NCI-H2107 treated with DMSO at 0.1 percent for 48 hours (cell line): ENCODE measurements around the gene HSPA14.
"Not testable (repeated sequence)": the region's sequence is repeated elsewhere in the genome, so short reads cannot be mapped to it uniquely, and the experiment has no call there.

Source experiments
- DNase-seq: peaks from one replicate; lab custom pipeline; 2025; ENCODE audit not compliant: unreplicated experiment; lab: John Stamatoyannopoulos, UW

Gene HSPA14, protein sequence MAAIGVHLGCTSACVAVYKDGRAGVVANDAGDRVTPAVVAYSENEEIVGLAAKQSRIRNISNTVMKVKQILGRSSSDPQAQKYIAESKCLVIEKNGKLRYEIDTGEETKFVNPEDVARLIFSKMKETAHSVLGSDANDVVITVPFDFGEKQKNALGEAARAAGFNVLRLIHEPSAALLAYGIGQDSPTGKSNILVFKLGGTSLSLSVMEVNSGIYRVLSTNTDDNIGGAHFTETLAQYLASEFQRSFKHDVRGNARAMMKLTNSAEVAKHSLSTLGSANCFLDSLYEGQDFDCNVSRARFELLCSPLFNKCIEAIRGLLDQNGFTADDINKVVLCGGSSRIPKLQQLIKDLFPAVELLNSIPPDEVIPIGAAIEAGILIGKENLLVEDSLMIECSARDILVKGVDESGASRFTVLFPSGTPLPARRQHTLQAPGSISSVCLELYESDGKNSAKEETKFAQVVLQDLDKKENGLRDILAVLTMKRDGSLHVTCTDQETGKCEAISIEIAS

DNA sequence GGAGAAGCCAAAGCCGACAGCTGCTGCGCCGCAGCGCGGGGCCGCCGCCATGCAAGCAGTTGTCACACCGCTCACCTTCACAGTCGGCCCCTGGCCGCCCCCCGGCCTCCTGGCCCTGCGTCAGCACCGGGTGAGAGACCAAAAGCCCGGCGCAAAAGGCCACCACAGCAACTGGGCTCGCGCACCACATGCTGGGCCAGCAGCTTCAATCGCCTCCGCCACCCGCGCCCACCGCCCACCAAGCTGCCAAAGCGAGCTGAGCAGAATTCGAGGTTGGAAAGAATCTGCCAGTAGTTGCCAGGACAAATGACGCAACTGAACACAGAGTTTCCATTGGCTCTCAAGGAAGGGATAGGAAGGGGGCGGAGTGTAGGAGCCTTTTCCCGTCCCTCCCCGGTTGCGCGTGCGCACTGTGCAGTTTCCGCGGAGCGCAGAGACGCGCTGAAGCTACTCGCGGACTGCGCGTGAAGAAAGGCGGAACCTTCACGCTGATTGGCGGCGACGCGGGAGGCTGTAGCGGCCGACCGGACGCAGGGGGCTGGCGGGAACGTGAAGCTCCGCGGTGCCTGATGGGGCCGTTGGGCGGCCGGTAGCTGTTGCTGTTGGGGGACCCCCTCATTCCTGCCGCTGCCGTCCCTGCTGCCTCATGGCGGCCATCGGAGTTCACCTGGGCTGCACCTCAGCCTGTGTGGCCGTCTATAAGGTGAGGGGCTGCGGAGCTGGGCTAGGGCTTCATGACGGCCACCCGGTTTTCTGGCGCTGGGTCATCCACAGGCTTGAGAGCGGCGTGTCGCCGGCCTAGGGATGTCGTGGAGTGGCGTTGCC lies at the start of gene HSPA14, which contains the start of the genes CDNF and MSANTD7:
TSS of gene HSPA14 (plus strand) at position 550 of the 825 bp plus-strand sequence. CDS start at position 647, 97 bp downstream.
TSS of gene CDNF (minus strand) at position 281 of the 825 bp plus-strand sequence. CDS start at position 190, 91 bp downstream.
TSS of gene MSANTD7 (plus strand) at position 550 of the 825 bp plus-strand sequence. CDS start 3,979 bp downstream, outside the sequence.
- peak; percentile 86 for DNase-seq

DNA sequence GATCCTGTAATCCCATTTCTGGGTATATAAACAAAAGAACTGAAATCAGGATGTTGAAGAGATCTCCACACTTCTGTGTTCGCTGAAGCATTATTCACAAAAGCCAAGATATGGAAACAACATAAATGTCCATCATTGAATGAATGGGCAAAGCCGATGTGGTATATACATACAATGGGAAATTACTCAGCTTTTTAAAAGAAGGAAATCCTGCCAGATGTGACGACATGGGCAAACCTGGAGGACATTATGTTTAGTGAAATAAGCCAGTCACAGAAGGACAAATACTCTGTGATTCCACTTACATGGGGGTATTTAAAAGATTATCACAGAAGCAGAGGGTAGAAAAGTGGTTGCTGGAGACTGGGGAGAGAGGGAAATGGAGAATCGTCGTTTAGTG lies 39.5 kb upstream of the HSPA14 start:
- DNase-seq, result peak; percentile 68

DNA sequence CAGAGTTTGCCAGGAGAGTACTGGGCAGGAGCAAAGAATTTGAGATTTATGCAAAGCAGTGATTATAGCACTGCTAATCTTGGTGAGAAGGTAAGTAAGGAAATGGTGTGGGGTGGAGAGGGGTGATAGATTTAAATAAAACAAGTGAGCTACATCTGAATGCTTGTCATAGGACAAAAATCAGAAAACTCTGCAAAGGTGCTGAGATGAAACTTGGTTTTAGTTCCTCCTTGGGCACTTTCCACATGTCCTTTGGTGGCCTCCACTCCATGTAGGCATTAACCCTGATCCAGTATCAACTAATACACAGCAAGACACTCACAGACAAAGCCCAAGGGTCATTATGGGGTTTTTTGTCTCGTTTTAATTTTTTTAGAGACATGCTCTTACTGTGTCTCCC lies 37.7 kb upstream of the HSPA14 start:
- no peak for DNase-seq

DNA sequence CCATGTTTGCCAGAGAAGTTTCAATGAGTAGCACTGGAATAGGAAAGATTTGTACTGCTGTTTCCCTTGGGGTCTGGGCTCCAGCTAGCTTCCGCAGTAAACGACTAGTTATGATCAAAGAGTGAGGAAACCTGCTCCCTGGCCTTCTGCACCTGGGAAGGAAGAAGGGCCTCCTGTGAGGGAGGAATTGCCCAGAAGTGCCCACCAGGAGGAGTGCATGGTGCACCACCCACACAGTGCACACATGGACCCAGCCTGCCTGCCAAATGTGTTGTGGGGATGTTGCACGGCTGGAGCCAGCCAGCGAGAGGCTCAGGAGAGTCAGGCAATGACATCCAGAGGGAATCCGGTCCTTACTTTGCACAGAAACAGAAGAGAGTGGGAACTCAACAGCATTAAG lies 36.4 kb upstream of the HSPA14 start:
- no peak for DNase-seq

DNA sequence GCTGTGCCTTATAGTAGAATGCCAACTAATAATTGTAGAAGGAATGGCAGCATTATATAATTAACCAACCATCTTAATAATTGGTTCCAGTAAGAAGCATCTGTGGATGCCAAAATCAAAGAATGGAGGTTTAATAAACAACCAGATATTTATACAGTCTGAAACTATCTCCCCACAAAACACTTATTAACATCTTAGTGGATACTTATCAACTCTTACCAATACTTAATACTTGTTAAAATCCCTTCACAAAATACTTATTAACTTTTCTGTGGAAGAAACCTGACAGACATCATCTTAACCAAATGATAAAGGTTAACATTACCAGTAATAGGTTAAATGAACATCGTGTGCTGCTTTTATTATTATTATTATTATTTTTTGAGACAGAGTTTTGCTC lies 34.3 kb upstream of the HSPA14 start:
- no peak for DNase-seq

DNA sequence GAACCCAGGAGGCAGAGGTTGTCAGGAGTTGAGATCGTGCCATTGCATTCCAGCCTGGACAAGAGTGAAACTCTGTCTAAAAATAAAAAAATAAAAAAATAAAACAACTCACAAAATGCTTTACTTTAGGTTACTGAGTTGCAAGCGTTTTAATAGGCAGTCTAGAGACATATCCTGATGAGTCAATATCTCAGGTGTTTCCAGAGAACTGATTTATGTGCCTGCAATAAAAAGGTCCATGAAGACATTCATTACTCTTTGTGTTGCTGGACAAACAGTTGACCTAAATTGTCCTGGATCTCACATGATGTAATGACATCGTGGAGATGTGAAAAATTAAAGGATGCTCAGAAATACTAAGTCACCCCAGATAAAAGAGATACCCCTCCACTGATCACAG lies 31.8 kb upstream of the HSPA14 start:
- no peak for DNase-seq

DNA sequence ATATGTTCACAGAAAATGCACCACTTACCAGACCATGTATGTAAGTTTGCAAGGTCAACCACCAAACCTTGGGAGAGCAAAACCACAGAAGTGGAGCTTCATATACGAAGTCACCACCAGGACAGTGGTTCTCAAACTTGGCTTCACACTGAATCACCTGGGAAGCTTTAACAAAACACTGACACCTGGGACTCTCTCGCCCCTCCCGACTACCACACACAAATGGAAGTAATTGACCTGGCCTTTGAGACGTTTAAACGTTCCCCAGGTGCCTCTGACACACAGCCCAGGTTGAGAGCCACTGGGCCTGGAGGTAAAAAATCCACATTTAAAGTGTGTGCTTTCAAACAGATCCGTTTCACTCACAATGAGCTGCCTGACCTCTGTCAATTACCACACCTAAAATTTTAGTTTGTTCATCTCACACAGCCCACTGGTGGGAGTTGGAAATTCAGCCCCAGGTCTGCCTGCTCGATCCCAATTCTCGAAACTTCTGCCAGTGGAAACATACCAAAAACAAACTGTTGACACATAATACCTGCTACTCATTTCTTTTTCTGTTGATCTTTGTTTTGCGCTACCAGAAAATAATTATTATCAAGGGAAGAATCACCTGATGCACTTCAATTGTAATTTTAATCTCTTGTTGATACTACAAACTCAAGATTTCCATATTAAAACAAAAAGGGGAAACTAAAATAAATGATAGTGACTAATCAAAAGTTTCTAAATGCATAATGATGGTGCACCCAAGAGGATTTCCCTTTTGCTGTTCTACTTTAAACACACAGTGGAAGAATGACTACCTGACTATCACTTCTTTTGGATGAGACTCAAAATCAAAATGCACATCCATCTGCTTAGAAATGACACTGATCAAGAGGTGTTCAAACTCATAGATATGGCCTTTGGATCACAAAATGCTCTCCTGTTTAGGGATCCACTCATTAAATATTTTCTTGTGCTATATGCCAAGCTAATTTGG lies 26.8 kb upstream of the HSPA14 start:
- no peak for DNase-seq

DNA sequence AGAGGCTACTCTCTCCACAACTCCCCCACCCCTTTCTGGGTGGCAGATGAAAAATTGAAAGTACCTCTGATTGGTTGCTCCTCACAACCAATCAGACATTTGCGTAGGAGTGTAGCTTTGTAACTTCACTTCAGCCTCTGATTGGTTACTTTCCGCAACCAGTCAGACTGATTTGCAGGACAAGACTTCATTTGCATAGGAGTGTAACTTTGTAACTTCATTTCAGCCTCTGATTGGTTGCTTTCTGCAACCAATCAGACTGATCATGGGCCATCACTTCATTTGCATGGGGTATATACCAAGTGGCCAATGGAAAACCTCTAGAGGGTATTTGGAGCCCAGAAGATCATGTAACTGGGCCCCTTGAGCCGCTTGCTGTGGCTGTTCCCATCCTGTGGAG lies 25.8 kb upstream of the HSPA14 start:
- no peak for DNase-seq

DNA sequence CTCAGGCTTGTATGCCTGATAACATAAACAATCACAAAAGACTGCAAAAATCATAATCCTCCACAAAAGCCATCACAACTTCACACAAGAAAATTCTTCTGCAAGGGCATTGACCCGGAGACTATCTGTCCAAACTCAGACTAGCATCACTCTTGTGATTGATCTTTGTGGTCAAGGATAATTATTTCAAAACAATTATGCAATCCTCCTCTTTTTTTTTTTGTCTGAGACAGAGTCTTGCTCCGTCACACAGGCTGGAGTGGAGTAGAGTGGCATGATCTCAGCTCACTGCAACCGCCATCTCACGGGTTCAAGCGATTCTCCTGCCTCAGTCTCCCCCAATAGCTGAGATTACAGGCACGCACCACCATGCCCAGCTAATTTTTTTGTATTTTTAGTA lies 22.4 kb upstream of the HSPA14 start:
- no peak for DNase-seq

DNA sequence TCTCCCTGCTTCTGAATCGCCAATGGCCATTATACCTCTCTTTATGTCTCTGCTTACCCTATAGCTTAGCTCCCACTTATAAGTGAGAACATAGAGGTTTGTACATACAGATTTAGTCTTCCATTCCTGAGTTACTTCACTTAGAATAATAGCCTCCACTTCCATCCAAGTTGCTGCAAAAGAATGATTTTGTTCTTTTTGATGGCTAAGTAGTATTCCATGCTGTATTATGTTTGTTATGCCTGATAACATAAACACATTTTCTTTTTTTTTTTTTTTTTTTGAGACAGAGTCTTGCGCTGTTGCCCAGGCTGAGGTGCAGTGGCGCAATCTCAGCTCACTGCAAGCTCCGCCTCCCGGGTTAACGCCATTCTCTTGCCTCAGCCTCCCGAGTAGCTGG lies 21.4 kb upstream of the HSPA14 start:
- DNase-seq, result not testable (repeated sequence)

DNA sequence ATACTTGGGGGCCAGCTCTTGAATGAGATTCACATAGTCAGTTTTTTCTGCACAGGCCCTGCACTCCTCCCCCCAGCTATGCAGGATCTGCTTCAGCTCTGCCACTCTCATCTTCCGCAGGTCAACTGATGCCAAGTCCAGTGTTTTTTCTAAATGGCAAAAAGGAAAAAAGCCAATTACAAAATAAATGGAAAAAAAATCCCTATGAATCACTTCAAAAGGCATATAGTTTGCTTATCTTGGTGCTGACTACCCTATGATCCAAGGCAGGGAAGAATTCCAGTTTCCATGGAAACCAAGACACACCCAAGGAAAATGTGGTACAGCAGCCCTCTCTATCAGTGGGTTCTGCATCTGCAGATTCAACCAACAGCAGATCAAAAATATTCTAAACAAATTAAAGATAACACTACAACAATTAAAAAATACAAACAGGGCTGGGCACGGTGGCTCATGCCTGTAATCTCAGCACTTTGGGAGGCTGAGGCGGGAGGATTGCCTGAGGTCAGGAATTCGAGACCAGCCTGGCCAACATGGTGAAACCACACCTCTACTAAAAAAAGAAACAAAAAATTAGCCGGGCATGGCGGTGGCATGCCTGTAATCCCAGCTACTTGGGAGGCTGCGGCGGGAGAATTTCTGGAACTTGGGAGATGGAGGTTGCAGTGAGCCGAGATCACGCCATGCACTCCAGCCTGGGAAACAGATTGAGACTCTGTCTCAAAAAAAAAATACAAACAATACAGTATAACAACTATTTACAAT lies 17.9 kb upstream of the HSPA14 start:
- no peak for DNase-seq

DNA sequence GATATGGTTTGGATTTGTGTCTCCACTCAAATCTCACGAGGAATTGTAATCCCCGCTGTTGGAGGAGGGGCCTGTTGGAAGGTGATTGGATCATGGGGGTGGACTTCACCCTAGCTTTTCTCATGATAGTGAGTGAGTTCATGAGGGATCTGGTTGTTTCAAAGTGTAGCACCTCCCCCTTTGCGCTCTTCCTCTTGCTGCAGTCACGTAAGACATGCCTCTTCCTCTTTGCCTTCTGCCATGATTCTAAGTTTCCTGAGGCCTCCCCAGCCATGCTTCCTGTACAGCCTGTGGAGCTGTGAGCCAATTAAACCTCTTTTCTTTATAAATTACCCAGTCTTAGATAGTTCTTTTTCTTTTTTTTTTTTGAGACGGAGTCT lies 17.3 kb upstream of the HSPA14 start:
- no peak for DNase-seq

DNA sequence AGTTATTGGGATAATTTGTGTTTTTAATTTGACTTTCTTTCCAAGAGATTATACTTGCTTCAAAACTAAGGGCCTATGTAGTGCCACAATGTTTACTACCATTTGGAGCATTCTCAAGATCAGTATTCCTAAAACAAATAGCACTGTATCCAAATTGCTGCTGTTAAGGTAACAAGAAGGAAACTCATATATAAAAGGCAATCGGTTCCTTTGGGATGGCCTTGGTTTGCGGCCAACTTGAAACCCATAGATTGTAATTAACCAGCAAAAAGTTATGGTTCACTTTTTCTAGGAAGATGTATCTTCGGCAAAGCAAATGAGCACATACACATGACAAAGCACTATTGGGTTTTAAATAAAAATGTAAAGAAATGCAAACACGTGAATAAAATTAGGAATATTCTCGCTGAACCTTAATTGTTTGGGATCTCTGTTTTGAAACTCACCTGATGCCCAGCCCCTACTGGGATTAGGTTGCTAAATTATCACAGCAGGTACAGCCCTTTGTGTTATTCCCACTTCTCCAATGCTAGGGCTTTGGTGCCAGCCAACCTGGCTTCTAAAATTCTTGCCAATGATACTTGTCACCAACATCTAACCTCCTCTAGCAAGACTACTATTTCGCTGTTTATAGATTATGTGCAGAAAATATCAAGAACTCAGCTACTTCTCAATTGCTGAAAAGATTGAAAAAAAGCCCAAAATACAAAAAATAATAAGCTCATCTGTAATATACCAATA lies 16.3 kb upstream of the HSPA14 start:
- DNase-seq, result no peak

DNA sequence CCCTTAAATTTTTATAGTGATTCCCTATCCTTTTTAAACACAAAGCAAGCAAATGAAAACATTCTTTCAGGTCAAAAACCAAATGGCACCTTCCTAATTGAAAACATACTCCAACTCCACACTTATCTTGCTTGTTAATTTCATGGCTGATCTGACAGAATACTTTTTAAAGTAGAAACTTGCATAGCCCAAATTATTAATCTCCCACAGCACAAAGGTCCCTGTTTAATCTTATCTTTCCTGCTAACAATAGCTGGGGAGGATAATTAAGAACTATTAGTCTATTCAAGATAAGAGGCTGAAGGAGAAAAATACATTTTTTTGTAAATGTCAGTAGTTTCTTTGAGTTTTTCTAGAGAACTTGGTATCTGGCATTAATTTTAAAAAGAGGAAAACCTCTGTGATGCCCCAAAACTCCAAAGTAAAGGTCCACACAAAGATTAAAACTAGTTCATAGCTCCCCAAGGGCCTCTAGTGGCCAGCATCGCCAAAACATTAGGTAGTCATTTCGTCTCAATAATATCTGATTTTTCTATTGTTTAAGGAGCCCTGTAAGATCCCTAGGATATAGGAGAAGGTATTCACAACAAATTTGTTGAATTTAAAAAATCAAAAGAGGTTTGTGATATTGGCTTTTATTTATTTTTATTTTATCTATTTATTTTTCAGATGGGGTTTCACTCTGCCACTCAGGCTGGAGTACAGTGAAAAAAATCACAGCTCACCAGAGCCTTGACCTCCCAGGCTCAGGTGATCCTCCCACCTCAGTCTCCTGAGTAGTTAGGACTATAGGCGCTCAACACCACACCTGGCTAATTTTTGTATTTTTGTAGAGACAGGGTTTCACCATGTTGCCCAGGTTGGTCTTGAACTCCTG lies 15.0 kb upstream of the HSPA14 start:
- peak; percentile 16 for DNase-seq

DNA sequence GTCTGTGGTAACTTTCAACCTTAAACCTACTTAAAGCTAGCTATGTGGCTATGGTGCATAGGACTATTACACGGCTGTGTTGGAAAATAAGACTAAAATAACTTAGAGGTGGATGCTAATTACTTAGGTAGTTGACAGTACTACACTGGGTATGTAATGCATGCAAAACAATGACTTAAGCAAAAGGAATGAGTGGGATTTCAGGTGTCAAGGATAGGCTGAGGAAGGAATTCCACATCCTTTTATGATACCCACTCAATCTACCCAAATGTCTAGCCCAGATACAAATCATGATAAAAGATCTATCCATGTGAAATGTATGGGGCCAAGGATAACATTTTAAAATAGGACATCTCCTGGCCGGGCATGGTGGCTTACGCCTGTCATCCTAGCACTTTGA lies 14.1 kb upstream of the HSPA14 start:
- no peak for DNase-seq

DNA sequence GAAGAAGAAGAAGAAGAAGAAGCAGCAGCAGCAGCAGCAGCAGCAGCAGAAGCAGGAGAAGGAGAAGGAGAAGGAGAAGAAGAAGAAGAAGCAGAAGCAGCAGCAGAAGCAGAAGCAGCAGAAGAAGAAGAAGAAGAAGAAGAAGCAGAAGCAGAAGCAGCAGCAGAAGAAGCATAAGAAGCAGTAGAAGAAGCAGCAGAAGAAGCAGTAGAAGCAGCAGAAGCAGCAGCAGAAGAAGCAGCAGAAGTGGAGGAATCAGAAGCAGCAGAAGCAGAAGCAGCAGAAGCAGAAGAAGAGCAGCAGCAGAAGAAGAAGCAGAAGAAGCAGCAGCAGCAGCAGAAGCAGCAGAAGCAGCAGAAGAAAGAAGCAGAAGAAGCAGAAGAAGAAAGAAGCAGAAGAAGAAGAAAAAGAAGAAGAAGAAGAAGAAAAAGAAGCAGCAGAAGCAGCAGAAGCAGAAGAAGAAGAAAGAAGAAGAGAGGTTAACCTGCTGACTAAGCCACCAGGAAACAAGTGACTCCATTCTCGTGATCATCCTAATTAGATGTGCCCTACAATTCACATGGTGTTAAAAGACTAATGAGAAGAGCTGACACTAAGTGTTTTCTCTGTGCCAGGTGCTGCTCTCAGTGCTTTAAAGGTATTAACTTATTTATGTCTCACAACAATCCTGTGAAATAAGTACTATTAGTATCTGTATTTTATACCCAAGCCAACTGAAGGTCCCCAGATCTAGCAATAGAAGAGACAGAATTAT lies 11.9 kb upstream of the HSPA14 start:
- DNase-seq, result no peak

DNA sequence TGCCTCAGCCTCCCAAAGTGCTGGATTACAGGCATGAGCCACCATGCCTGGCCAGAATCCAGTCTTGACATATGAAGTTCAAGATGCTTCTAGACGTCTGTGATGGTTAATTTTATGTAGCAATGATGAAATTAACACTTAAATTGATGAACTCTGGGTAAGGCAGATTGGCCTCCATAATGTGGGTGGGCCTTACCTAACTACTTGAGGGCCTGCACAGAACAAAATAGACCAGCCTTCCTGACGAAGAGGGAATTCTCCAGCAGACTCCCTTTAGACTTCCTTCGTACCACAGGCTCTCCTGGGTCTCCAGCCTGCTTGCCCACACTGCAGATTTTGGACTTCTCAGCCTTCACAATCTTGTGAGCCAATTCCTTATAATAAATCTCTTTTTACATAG lies 5.0 kb upstream of the HSPA14 start:
- DNase-seq, result no peak
